ENCODE measurements around the gene ERBB3.
A peak's percentile ranks its signal among the peaks of the same experiment; 100 is the strongest.

ERBB3 gene

DNA sequence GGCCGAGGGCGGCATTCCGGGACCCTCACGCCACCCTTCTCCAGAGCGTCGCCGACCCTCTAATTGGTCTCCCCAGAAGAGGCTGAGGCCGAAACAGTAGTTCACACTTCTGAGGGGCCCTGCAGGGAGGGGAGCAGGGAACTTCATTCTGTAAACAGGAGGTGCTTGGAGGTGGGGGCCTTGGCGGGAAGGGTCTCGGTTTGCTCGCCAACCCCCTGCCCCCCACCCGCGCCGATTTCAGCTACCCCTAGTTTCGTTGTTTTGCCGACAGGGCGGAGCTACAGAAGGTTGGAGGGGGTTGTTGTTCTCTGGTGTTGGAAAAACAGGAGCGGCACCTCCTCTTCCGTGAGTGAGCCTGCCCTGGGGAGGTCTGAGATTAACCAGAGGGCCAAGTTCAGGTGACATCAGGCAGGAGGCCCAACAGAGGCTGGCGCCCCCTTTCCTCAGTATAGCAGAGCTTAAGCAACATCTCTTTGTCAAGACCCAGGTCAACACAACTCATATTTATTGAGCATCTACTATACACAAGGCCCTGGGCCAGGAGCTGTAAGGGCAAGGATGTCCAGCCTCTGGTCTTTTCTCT lies 682 bp downstream of the ERBB3 start:
- no peak for DNase-seq

DNA sequence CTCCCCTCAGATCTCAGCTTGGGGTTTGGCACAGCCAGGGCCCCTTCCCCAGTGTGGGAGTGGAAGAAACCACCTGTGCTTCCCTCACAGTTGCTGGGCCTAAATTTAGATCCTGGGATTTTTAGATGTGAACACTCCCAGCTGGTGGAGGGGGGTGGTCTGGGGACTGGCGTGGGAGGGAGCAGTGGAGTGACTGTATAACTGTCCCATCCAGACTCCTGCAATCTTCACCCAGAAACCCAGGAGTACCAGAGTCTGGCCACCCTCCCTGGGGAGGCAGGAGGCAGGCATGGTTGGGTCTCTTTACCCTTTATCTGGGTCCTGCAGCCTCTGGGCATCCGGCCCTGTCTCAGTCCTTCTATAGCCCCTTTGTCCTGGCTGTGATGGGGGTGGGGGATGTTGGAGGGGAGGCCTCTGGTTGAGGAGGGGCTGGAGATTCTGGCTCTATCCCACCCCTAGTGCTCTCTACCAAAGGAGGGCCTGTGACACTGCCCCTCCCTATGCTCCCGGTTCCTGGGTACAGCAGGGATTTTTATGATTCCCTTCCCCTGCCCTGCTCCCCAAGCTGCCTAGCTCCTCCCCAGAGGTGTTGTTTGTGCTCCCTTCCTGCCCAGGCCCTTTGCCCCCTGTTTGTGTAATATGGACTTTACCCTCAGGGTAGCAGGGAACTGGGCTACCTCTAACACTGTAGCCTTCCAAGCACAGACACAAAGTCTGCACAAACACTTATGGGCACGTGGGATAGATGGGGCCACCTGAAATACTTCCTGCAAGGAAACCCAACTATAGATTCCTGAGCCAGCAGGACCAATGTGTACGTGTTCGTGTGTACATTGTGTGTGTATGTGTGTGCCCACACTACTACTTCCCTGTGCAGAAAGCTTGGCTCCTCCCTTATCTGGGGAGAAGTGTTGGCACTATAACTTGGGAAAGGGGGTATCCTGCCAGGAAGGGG lies 1.7 kb downstream of the ERBB3 start:
- no peak for DNase-seq

DNA sequence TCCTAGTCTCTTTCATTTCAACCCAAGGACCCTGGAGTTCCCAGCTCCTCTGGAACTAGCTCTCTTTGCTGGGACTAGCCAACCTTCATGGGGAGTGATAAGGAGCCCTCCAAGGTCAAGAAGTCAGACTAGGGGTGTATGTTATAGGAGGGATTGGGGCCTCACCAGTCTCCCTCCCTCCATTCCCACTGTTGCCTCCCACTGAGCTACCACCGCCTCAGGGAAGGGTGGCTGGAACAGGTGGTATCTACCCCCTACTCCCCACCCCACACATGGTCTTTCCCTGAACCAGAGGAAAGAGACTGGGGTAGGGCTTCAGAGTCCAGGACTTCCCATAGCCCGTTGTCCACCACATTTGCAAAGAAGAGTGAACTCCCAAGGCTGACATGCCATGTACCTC lies 2.4 kb downstream of the ERBB3 start:
- DNase-seq: no peak

DNA sequence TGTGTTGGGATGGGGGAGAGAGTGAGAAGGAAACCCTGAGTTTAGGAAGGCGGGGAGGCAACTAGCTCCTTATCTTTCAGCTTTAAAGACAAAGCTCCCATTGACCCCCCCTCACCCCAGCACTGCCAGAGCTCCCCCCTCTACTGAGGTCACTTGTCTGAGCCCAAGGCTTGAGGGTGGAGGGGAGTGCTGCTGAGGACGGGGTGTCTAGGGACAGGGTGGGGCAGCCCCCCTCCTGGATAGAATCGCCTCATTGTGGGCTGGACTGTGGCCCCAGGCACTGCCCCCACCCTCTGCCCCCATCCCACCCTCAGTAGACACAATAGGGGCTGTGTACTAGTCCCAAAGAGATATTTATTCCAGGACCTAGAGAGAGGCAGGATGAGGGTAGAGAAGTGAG lies 3.0 kb downstream of the ERBB3 start:
- DNase-seq: no peak

DNA sequence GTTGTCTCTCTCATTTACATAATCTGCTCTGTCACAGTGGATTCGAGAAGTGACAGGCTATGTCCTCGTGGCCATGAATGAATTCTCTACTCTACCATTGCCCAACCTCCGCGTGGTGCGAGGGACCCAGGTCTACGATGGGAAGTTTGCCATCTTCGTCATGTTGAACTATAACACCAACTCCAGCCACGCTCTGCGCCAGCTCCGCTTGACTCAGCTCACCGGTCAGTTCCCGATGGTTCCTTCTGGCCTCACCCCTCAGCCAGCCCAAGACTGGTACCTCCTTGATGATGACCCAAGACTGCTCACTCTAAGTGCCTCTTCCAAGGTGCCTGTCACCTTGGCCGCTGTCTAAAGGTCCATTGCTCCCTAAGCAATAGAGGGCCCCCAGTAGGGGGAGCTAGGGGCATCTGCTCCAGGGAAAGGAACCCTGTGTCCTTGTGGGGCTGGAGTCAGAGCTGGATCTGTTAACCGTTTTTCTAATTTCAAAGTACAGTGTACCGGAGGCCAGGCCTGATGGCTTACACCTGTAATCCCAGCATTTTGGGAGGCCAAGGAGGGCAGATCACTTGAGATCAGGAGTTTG lies 5.1 kb downstream of the ERBB3 start:
- peak; percentile 14 for DNase-seq

DNA sequence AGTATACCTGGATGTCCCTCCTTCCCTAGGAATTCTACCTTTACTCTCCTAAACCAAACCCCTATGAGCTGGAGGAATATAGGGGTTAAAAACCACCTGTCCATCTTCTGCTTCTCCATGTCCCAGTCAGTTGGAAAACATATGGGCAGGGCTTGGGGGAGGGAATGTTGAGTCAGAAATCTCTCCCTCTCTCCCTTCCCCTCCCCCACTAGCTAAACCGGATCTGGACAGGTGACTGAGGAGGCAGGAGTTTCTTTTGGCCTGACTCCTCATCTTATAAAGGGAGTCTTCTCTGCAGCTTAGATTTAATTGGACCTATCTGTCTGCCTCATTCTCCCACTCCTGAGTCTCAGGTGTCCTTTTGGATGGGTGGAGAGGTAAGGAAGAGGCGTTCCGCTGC lies 6.1 kb downstream of the ERBB3 start:
- no peak for DNase-seq

DNA sequence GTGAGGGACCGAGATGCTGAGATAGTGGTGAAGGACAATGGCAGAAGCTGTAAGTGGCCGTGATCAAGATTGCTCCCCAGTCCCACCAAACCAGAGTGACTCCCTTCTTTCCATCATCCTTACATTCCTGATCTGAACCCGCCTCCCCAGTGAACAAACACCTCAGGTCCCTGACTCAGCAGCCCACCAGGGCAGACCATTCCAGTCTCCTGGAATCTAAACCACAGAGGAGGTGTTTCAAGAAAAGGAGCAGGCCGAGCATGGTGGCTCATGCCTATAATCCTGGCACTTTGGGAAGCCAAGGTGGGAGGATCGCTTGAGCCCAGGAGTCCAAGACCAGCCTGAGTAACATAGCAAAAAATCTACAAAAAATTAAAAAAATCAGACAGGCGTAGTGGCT lies 6.6 kb downstream of the ERBB3 start:
- no peak for DNase-seq

DNA sequence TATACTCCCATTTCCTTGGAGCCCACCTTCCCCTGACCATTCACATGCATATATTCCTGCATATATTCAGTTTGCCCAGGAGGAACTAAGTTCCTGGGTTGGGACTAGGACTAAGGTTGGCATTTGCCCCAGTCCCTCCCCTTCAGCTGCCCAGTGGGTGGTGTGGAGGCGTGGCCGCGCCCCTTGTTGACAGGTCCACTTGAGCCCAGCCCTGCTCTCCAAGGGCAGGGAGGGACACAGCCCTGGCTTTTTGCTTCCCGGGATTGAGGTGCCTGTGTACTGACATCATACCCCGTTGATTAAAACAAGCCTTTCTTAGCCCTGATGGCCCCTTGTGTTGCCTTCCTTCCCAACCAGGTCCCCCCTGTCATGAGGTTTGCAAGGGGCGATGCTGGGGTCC lies 7.3 kb downstream of the ERBB3 start:
- peak; percentile 13 for DNase-seq

DNA sequence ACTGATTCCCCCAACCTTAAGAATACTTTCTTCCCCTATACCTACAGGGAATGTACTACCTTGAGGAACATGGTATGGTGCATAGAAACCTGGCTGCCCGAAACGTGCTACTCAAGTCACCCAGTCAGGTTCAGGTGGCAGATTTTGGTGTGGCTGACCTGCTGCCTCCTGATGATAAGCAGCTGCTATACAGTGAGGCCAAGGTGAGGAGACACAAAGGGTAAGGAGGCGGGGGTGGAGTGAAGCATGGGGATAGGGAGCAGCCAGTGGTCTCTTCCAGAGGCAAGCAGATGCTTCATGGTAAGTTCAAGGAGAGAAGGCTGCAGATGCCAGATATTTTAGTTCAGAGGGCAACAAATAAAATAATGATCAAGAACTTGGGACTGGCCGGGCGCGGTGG lies 17.8 kb downstream of the ERBB3 start:
- no peak for DNase-seq

DNA sequence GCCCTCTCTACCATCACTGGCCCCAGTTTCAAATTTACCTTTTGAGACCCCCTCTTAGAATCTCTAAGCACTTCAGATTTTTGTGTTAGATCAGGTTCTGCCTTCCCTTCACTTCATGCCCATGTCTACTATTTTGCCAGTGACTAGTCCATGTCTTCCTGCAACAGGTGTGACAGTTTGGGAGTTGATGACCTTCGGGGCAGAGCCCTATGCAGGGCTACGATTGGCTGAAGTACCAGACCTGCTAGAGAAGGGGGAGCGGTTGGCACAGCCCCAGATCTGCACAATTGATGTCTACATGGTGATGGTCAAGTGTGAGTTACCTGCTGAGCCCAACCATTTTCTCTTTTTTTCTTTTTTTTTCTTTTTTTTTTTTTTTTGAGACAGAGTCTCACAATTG lies 18.6 kb downstream of the ERBB3 start:
- DNase-seq: peak; percentile 11

DNA sequence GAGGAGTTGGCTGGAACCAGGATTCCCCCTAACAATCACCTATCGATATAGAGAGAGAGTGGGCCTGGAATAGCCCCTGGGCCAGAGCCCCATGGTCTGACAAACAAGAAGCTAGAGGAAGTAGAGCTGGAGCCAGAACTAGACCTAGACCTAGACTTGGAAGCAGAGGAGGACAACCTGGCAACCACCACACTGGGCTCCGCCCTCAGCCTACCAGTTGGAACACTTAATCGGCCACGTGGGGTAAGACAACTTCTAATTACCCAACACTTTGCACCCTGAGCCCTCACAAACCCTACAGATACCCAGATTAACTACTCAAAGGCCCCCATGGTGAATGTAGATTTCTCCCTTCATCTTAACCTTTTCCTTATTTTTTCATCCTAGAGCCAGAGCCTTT lies 19.8 kb downstream of the ERBB3 start:
- no peak for DNase-seq

DNA sequence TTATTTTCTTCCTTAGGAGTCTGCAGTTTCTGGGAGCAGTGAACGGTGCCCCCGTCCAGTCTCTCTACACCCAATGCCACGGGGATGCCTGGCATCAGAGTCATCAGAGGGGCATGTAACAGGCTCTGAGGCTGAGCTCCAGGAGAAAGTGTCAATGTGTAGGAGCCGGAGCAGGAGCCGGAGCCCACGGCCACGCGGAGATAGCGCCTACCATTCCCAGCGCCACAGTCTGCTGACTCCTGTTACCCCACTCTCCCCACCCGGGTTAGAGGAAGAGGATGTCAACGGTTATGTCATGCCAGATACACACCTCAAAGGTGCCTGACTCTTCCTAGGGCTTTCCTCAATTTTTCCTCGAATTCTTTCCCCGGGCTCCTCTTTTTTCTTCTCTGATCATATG lies 21.1 kb downstream of the ERBB3 start:
- no peak for DNase-seq

DNA sequence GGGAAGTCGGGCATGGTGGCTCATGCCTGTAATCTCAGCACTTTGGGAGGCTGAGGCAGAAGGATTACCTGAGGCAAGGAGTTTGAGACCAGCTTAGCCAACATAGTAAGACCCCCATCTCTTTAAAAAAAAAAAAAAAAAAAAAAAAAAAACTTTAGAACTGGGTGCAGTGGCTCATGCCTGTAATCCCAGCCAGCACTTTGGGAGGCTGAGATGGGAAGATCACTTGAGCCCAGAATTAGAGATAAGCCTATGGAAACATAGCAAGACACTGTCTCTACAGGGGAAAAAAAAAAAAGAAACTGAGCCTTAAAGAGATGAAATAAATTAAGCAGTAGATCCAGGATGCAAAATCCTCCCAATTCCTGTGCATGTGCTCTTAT lies 22.7 kb downstream of the ERBB3 start:
- DNase-seq: no peak

DNA sequence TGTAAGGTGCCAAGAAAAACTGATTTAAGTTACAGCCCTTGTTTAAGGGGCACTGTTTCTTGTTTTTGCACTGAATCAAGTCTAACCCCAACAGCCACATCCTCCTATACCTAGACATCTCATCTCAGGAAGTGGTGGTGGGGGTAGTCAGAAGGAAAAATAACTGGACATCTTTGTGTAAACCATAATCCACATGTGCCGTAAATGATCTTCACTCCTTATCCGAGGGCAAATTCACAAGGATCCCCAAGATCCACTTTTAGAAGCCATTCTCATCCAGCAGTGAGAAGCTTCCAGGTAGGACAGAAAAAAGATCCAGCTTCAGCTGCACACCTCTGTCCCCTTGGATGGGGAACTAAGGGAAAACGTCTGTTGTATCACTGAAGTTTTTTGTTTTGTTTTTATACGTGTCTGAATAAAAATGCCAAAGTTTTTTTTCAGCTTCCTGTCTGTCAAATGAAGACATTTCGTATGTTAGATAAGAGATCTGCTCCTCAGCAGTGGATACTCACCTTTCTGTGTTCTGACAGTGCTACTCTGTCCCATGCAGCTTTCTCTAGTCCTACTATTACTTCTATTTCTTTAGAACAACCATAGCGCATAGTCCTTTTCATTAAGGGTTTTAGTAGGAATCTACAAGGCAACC lies 23.2 kb downstream of the ERBB3 start:
- no peak for DNase-seq

DNA sequence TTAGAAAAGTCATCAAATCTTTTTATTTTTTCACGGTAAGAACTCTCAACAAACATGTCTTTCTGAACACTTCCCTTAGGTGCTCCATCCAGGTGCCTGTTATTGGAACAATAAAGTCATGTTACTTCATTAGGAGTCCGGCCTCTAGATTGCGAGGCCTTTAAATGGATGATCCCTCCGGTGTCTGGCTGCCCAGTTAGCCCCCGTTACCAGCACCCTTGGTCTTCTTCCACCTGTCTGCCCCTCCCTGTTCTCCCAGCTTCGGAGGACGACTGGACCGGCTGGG lies 23.8 kb downstream of the ERBB3 start:
- DNase-seq: no peak

DNA sequence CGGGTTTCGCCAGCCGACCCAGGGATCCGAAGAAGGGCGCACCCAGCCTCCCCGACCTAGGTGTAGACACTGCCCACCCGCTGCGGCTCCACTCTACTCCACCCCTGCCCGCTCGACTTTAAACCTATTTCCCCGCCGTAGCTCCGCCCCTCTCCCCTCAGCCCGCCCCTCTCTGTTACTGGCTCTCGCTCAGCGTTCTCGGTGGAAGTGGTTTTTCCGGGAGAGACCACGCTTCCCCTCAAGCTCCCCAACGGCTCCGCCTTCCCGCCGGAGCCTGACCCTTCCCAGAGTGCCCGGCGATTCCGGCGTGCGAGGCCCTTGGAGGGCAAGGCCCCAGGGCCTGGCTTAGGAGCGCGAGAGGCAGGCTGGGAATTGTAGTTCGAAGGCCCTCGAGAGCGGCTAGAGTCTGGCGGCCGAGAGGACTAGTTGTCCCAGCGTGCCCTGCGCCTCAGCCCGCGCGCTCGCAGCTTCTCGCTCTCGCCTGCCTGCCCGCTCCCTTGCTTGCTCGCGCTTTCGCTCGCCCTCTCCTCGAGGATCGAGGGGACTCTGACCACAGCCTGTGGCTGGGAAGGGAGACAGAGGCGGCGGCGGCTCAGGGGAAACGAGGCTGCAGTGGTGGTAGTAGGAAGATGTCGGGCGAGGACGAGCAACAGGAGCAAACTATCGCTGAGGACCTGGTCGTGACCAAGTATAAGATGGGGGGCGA lies 24.3 kb downstream of the ERBB3 start, which contains the start of gene PA2G4:
Gene PA2G4, plus strand, starts transcription at position 451 of the 706 bp plus-strand sequence. Its CDS starts 179 bp downstream, at position 630.
- DNase-seq: peak; percentile 99

DNA sequence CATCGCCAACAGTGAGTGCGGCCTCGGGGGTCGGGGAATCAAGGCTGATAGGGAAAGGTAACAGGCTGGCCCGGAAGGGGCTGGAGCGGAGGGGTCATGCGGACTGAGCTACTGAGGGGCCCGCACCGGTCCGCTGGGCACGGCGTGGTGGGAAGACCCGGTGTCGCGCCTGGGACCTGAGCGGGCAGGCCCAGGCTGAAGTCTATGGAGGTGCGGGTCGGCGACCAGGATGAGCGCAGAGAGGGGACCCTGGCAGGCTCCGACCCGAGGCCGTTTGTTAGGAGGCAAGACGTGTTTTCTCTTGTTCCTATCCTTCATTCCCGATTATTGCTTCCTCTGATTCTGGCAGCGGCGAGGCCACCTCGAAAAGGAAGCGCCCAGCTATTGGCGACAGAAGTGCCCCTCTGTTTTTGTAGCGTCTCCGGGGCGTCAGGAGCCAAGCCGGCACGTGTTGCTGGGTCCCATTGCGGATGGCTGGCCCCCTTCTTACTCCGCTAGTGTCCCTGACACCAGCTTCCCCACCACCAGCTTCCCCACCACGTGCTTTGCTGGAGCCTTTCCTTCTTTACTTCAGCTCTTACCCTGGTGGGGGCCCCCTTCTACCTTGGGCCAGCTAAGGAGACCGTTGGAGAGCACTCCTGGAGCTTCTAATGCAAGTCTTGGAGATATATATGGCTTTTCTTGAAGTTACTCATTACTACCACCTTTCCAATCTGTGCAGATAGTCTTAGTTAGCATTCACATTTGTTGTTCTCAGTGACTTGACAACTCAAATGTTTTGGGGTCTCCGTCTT lies 25.0 kb downstream of the ERBB3 start:
- DNase-seq: no peak

DNA sequence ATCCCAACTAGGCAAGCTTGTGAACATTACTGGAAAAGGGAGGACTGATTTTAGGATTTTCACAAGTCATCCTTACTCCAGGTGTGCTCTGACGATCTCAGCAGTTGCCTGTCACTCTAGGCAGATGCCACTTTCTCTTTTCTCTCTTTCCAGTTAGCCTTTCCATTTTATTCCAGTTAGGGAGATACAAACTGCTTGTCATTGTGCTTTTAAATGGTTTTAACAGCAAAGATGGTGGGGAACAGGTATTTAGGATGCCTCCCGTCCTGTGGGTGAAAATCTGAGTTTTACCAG lies 25.6 kb downstream of the ERBB3 start:
- no peak for DNase-seq

DNA sequence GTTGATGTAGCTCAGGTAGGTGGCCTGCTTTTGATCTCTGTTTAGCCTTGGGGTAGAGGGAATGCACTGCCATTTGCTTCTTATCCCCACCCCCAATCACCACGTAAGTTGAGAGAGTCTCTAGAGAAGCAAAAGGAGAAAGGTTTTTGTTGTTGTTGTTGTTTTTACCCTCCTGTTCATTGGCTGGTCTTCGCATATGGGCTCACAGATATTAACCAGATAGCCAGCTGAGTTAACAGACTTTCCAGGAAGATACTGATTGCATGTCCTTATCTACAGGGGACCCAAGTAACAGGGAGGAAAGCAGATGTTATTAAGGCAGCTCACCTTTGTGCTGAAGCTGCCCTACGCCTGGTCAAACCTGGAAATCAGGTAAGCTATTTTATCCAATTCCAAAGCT lies 27.3 kb downstream of the ERBB3 start:
- DNase-seq: no peak

DNA sequence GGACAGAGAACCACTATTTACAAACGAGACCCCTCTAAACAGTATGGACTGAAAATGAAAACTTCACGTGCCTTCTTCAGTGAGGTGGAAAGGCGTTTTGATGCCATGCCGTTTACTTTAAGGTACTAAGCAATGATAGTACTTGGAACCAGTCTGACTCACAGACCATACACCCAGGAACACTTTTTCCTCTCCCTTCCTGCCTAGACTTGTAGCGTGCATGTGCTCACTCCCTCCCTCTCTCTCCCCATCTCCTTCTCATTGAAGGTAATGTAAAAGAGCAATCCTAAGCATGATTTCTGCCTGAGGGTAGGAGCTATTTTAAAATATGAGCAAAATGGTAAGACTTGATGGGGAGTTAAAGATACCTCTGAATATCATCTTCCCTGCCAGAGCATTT lies 30.6 kb downstream of the ERBB3 start:
- no peak for DNase-seq

DNA sequence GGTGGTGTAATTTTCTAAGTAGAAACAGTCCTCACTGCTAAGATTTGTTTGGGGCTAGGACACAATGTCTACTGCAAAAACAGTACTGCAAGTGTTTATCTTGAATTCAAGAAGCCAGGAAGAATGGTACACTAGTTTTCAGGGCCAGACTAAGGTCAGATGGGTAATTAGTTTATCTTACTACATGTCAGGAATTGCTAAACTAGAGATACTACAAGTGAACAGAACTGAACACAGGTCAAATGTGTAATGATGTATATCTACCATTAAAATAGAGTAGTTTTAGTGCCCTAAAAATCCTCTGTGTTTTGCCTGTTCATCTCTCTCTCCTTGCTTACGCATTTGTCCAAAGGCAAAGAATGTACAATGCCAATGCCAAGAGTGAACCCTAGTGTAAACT lies 34.1 kb downstream of the ERBB3 start:
- no peak for DNase-seq

DNA sequence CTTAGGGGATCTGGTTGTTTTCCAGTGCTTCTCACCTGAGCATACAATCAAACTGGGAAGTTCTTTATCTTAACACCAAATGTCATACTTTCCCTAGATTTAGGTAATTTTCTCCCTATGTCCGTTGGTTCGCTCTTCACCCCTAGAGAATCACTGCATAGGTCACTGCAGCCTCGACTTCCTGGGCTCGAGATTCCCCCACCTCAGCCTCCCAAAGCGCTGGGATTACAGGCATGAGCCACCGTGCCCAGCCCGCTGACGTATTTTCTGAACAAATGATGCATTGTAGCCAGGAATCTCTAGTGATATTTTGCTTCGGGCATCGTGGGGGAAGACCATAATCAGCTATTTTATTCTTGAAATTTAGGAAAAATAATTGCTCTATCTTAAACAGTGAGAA lies 35.4 kb downstream of the ERBB3 start:
- DNase-seq: no peak

All from NCI-H345 (cell line).